GF-D8 (cell line): ENCODE results near the gene MASTL.

Experiments
- DNase-seq: peaks from one replicate; lab custom pipeline; 2025; lab: John Stamatoyannopoulos, UW

The MASTL gene

DNA sequence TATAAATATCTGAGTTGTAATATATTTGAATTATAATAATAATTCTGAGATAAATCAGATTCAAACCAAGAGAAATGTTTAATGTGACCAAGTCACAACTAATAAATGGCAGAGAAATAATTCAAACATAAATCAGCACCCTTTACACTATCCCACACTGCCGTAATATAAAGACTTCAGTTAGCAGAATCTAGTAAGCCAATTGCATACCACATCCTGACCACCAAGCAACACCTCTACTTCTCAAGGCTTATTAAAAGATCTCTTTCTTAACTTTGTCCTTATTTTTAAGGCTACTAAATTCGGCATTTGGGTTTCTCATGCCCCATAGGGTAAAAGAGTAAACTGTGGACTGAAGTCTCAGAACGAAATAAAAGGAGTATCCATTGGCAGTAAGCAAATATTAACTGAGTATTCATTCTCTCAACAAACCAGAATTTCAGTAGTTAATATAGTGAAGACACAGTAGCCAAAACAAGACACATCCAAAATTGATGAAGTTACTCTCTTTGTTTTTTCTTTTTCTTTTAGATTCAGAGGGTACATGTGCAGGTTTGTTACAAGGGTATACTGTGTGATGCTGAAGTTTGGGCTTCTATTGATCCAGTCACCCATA is 70.6 kb downstream of the MASTL start:
- DNase-seq: no peak

DNA sequence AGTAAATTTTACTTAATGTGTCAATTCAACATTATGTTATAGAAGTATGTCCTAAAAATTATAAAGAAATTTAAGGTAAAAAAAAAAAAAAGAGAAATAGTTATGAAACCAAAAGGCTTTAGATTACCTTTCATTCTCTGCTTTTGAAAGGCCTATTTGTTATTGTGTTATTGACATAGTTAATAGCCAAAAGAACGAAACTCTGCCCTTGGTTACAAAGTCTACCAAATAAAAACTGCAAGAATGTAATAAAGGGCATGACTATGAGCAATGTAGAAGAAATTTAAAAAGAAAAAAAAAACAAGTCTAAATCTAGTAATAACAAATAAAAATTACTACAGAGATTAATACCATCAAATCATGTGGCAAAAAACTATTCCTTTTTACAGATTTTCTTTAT is 74.9 kb downstream of the MASTL start:
- no peak for DNase-seq

DNA sequence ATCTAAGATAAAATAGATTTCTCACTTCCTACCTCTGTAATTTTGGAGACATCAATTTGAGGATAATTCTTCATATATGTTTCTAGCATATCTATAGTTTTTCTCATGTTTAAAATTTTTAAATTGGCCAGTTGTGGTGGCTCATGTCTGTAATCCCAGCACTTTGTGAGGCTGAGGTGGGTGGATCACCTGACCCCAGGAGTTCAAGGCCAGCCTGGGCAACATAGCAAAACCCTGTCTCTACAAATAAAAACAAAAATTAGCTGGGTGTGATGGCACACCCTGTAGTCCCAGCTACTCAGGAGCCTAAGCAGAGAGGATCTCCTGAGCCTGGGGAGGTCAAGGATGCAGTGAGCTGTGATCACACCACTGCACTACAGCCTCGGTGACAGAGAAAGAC is 80.6 kb downstream of the MASTL start:
- DNase-seq: no peak
